PC-9 (cell line): ENCODE results near the gene ZNF618. TPM values are rescaled to one million over a fixed set of nuclear protein-coding genes. Genes with fewer than 3 reads are reported as not detected.

ENCODE experiments used
- Bru-seq: library from RNA; stranded (reverse); fragments of 400-500 nt; gene quantifications from one replicate; lab custom pipeline; 2021; lab: Mats Ljungman, UMichigan
- BruChase-seq, 2 experiments: library from RNA; stranded (reverse); fragments of 400-500 nt; gene quantifications; one replicate each; lab custom pipeline; 2021; lab: Mats Ljungman, UMichigan
- BruUV-seq: library from RNA; stranded (reverse); fragments of 400-500 nt; replicated peaks from 2 replicates; lab custom pipeline; 2021; lab: Mats Ljungman, UMichigan
- CTCF ChIA-PET: fragments of 300-600 bp; sonication (Branson Sonifier 250); formaldehyde crosslinking; loops from one replicate; lab custom pipeline; 2022; ENCODE audit warnings: antibody characterized with exemption; lab: Charles Lee
- POLR2A ChIA-PET: fragments of 300-600 bp; sonication (Branson Sonifier 250); formaldehyde crosslinking; loops from one replicate; lab custom pipeline; 2022; ENCODE audit warnings: antibody characterized with exemption; ENCODE audit not compliant: unreplicated experiment; lab: Charles Lee
- DNase-seq, 2 experiments: peaks; one replicate each; pipeline versions ENCODE4 v3.0.0 to v3.0.0-alpha.2; 2015 to 2022; ENCODE audit warnings: mixed read lengths in 1 of 2
- H2AFZ ChIP-seq: fragments of 200-600 bp; sonication (generic); 2 replicates; pipeline ENCODE4 v1.8.1; 2017; ENCODE audit warnings: antibody characterized with exemption
- H3F3A ChIP-seq: fragments of 200-600 bp; sonication (generic); 2 replicates; pipeline ENCODE4 v1.8.1; 2017; ENCODE audit warnings: antibody characterized with exemption, mild to moderate bottlenecking, low read depth; ENCODE audit not compliant: insufficient read depth
- H3K27ac ChIP-seq: fragments of 200-600 bp; sonication (generic); 2 replicates; pipeline ENCODE4 v1.6.1; 2016; ENCODE audit warnings: mixed run types
- H3K27me3 ChIP-seq: fragments of 200-600 bp; sonication (generic); 2 replicates; pipeline ENCODE4 v1.6.1; 2016; ENCODE audit warnings: low read depth, mixed run types; ENCODE audit not compliant: insufficient read depth
- H3K36me3 ChIP-seq: fragments of 200-600 bp; sonication (generic); 2 replicates; pipeline ENCODE4 v1.6.1; 2016; ENCODE audit warnings: low read depth, mixed run types
- H3K4me1 ChIP-seq: fragments of 200-600 bp; sonication (generic); replicated peaks from 2 replicates; pipeline ENCODE4 v1.6.1; 2016; ENCODE audit warnings: mixed run types; ENCODE audit not compliant: insufficient read depth
- H3K4me2 ChIP-seq: fragments of 200-600 bp; sonication (generic); 2 replicates; pipeline ENCODE4 v1.6.1; 2017; ENCODE audit warnings: mixed run types
- H3K4me3 ChIP-seq: fragments of 200-600 bp; sonication (generic); 2 replicates; pipeline ENCODE4 v1.6.1; 2016; ENCODE audit warnings: mixed run types
- H3K79me2 ChIP-seq: fragments of 200-600 bp; sonication (generic); 2 replicates; pipeline ENCODE4 v1.6.1; 2017; ENCODE audit warnings: low read depth, mixed run types
- H3K9me2 ChIP-seq: fragments of 200-600 bp; sonication (generic); 2 replicates; pipeline ENCODE4 v1.8.1; 2017; ENCODE audit warnings: mild to moderate bottlenecking; ENCODE audit not compliant: insufficient read depth
- H3K9me3 ChIP-seq: fragments of 200-600 bp; sonication (generic); 2 replicates; pipeline ENCODE4 v1.8.1; 2016; ENCODE audit warnings: low read depth; ENCODE audit not compliant: insufficient read depth
- H4K20me1 ChIP-seq: fragments of 200-600 bp; sonication (generic); 2 replicates; pipeline ENCODE4 v1.8.1; 2017; ENCODE audit not compliant: insufficient read depth
- CTCF ChIP-seq: fragments of 200-600 bp; sonication (generic); conservative IDR thresholded peaks from 2 replicates; pipeline ENCODE4 v1.6.1; 2017; ENCODE audit warnings: mixed run types, antibody characterized with exemption, mild to moderate bottlenecking, moderate library complexity
- EZH2 ChIP-seq: fragments of 200-600 bp; sonication (generic); IDR thresholded peaks from 2 replicates; pipeline ENCODE4 v1.8.0; 2017; ENCODE audit warnings: antibody characterized with exemption, low read depth
- intact Hi-C: fragments of 100-400 bp; cut with micrococcal nuclease; formaldehyde crosslinking; loops from one replicate; pipeline ENCODE4 v1.10.0; 2022; ENCODE audit not compliant: unreplicated experiment
- long read RNA-seq: library from polyadenylated mRNA; stranded (forward); transcript quantifications from one replicate; pipeline ENCODE4 v2.0.0, GENCODE V29; 2022
- total RNA-seq: library from RNA; stranded (reverse); gene quantifications from 2 replicates; pipeline ENCODE4 v1.2.3, GENCODE V29; 2021

The ZNF618 gene, protein sequence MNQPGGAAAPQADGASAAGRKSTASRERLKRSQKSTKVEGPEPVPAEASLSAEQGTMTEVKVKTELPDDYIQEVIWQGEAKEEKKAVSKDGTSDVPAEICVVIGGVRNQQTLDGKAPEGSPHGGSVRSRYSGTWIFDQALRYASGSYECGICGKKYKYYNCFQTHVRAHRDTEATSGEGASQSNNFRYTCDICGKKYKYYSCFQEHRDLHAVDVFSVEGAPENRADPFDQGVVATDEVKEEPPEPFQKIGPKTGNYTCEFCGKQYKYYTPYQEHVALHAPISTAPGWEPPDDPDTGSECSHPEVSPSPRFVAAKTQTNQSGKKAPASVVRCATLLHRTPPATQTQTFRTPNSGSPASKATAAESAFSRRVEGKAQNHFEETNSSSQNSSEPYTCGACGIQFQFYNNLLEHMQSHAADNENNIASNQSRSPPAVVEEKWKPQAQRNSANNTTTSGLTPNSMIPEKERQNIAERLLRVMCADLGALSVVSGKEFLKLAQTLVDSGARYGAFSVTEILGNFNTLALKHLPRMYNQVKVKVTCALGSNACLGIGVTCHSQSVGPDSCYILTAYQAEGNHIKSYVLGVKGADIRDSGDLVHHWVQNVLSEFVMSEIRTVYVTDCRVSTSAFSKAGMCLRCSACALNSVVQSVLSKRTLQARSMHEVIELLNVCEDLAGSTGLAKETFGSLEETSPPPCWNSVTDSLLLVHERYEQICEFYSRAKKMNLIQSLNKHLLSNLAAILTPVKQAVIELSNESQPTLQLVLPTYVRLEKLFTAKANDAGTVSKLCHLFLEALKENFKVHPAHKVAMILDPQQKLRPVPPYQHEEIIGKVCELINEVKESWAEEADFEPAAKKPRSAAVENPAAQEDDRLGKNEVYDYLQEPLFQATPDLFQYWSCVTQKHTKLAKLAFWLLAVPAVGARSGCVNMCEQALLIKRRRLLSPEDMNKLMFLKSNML
- total RNA-seq (0.20 and 0.23 TPM in 2 replicates), Bru-seq, nascent RNA (percentile 16 among the genes with signal in this experiment), BruChase-seq, experiment 1, labeled RNA remaining after a 2-hour chase (percentile 12 among the genes with signal in this experiment), BruChase-seq, experiment 2, labeled RNA remaining after a 6-hour chase (percentile 12 among the genes with signal in this experiment)
- long read RNA-seq, result 0 reads

DNA sequence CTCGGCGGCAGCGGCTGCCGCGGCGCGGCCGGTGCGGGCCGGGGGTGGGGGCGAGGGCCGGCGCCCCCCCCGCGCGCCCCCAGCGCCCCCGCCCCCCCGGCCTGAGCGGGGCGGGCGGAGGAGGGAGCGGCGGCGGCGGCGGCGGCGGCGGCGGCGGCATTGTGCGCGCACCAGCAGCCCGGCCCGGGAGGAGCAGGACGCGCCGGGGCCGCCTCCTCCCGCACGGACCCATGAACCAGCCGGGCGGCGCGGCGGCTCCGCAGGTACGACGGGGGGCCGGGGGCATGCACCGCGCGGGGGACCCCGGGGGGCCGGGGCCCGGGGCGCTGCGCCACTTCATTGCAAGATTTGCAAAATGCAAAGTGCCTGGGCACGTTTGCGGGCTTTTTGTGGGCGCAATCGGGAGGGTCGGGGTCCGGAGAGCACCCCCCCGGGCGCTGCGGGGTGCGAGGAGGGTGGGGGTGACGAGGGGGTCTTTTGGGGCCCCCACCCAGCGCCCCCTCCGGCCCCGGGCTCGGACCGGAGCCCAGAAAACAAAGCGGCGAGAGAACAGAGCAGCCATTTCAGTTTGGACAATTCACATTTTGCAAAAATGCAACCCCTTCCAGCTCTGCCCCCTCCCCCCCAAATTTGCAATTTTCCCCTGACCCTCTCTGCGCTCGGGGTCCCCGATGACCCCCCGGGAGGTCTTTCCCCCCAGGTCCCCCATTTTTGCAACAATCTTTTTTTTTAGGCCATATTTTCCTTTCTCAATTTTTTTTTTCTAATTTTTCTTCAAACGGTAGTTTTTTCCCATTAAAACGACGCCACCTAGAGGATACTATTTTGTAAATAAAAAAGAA is at the start of gene ZNF618:
Gene ZNF618, plus strand, starts transcription at position 159 of the 842 bp plus-strand sequence. Its CDS starts 72 bp downstream, at position 231.
- Histone ChIP-seq H3K79me2 (no peaks in the 10 kb centered on the region), H3K4me1 (no peaks in the 10 kb centered on the region), H3K36me3 (no peaks in the 10 kb centered on the region), H3K27ac (no peak within 1 kb of the TSS), H3K27me3 (peaks cover 53% of the 10 kb centered on the region), H3F3A (no peaks in the 10 kb centered on the region), H2AFZ (peak within 1 kb of the TSS; percentile 93), H3K4me2 (peak within 1 kb of the TSS; percentile 92), H3K9me2 (no peaks in the 10 kb centered on the region), H3K9me3 (no peaks in the 10 kb centered on the region), H4K20me1 (no peaks in the 10 kb centered on the region), H3K4me3 (peak within 1 kb of the TSS; percentile 80)
- CTCF ChIA-PET, result interaction anchor here (0.5 to 1.1 kb wide), 2 partner anchors 110 to 195 kb away, joined by 3 to 4 read pairs; no protein-coding TSS in a partner anchor
- peak; percentile 63; the same call in 1 of the 2 replicates for TF ChIP-seq CTCF
- TF ChIP-seq EZH2, result peak; percentile 98
- DNase-seq, result peak in 1 of 2 experiments; percentile 17
- no TSS peak for BruUV-seq
- POLR2A ChIA-PET, result no interaction called here
- intact Hi-C loops, result loop anchor here (2.0 to 10.0 kb wide), 2 partner anchors 142 to 194 kb away; no protein-coding TSS in a partner anchor

DNA sequence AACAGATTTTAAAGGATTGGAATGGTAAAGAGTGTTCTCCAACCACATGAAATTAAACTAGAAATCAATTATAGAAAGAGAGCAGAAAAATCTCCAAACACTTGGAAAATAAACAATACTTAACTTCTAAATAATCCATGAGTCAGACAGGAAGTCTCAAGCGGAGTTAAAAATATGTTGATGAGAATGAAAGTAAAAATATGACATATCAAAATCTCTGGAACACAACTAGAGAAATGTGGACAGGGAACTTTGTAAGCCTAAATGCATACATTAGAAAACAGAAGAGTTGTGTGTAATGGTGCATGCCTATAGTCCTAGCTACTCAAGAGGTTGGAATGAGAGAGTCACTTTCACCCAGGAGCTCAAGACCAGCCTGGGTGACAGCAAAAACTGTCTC is 47.9 kb upstream of the ZNF618 start:
- intact Hi-C loops, result no loop called here
- Histone ChIP-seq H3K9me3 (no peaks in the 10 kb centered on the region), H4K20me1 (no peaks in the 10 kb centered on the region), H3K27ac (no peak overlapping the region), H2AFZ (no peak overlapping the region), H3F3A (no peaks in the 10 kb centered on the region), H3K4me2 (no peak overlapping the region), H3K9me2 (no peaks in the 10 kb centered on the region; the same call in 1 of the 2 replicates), H3K36me3 (no peaks in the 10 kb centered on the region), H3K4me1 (no peaks in the 10 kb centered on the region), H3K79me2 (no peaks in the 10 kb centered on the region), H3K4me3 (no peak overlapping the region), H3K27me3 (0 out of 2 replicates have a peak, but pooled peaks cover 7% of the 10 kb centered on the region)
- no peak for DNase-seq
- ChIA-PET POLR2A (no interaction called here), CTCF (interaction anchor here (0.6 kb wide), 1 partner anchor 16 kb away, joined by 3 read pairs; no protein-coding TSS in a partner anchor)
- no TSS peak for BruUV-seq
- no peak for TF ChIP-seq CTCF
- no peak for TF ChIP-seq EZH2
